ENCODE results near the gene ERN1. TPM values are rescaled to one million over a fixed set of nuclear protein-coding genes. Genes with fewer than 3 reads are reported as not detected.

ERN1 gene
- total and polyA plus RNA-seq, 2 donors (not counting 1 experiment from before 2014, with no cell fraction given) = 3.3 to 11.7 TPM

DNA sequence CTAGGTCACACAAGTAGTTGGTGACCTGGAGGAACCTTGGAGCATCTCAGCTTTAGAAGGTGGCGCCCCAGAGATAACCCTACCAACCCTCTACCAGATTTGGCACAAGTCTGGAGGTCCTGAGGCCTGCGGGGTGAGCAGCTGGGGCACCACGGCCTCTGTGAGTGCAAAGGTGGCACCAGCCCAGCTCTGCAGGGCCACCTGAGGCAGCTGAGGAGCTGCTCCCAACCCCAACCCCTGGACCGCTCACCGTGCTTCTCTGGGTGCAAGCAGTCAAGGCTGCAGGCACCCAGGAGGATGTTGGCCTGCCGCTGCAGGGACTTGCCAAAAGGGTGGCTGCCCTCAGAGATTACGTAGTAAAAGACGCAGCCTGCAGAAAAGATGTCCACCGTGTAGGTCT, 81.1 kb downstream of the ERN1 start:
- no peaks in the 10 kb centered on the region for H3K27me3 ChIP-seq (ENCODE audit: control insufficient read depth, insufficient read depth, low read length)
- no peaks in the 10 kb centered on the region for H3K79me2 ChIP-seq (ENCODE audit: control insufficient read depth, insufficient read depth, low read length)
- H3K4me2 ChIP-seq (ENCODE audit: extremely low read depth, insufficient read depth, low read length) = no peak overlapping the region
- no peaks in the 10 kb centered on the region for H3K4me1 ChIP-seq (ENCODE audit: control insufficient read depth, extremely low read depth, insufficient read depth, low read length)
- H3K36me3 ChIP-seq (ENCODE audit: control insufficient read depth, insufficient read depth, low read length) = peaks cover 5% of the 10 kb centered on the region
- no peak overlapping the region for H2AFZ ChIP-seq (ENCODE audit: low read length)
- H3K4me3 ChIP-seq (replicated peaks in 1 of 4; ENCODE audit: control extremely low read depth in 1 of 4, insufficient read depth in 1 of 4, low read depth in 3 of 4, low read length in 4 of 4) = no peak overlapping the region
- no peak overlapping the region for H3K9ac ChIP-seq (ENCODE audit: insufficient read depth, low read length)
- no peaks in the 10 kb centered on the region for H3K9me3 ChIP-seq (ENCODE audit: control insufficient read depth, insufficient read depth, low read depth, low read length)
- H3K27ac ChIP-seq (ENCODE audit: insufficient read depth, low read length) = no peak overlapping the region
- no peak for DNase-seq (ENCODE audit: low read depth in 2 of 2)
- TF ChIP-seq EZH2 (IDR thresholded peaks at IDR 0.05; ENCODE audit: low read length, missing control alignments) (no peak), CTCF (conservative IDR thresholded peaks at IDR 0.05 in 1 of 2, IDR thresholded peaks at IDR 0.05 in 1 of 2; ENCODE audit: low read depth in 1 of 2, low read length in 2 of 2) (no peak)
- no peaks in the 10 kb centered on the region for H4K20me1 ChIP-seq (ENCODE audit: control insufficient read depth, extremely low read depth, insufficient read depth, low read length)

- peaks cover 5% of the 10 kb centered on the region for H3K36me3 ChIP-seq (ENCODE audit: control insufficient read depth, insufficient read depth, low read length)
These were observed 84.8 kb downstream of the ERN1 start for GRCh38 chr17:64045176-64045575.

GRCh38 chr17:64042700-64043485, 87.1 kb downstream of the ERN1 start:
- no peaks in the 10 kb centered on the region for H3K9me3 ChIP-seq (ENCODE audit: control insufficient read depth, insufficient read depth, low read depth, low read length)
- H3K27me3 ChIP-seq (ENCODE audit: control insufficient read depth, insufficient read depth, low read length) = no peaks in the 10 kb centered on the region
- no peak overlapping the region for H2AFZ ChIP-seq (ENCODE audit: low read length)
- no peaks in the 10 kb centered on the region for H3K79me2 ChIP-seq (ENCODE audit: control insufficient read depth, insufficient read depth, low read length)
- H3K4me2 ChIP-seq (ENCODE audit: extremely low read depth, insufficient read depth, low read length) = no peak overlapping the region
- H3K36me3 ChIP-seq (ENCODE audit: control insufficient read depth, insufficient read depth, low read length) = peaks cover 3% of the 10 kb centered on the region
- H3K9ac ChIP-seq (ENCODE audit: insufficient read depth, low read length) = no peak overlapping the region
- H3K27ac ChIP-seq (ENCODE audit: insufficient read depth, low read length) = no peak overlapping the region
- no peaks in the 10 kb centered on the region for H3K4me1 ChIP-seq (ENCODE audit: control insufficient read depth, extremely low read depth, insufficient read depth, low read length)
- no peaks in the 10 kb centered on the region for H4K20me1 ChIP-seq (ENCODE audit: control insufficient read depth, extremely low read depth, insufficient read depth, low read length)
- no peak overlapping the region for H3K4me3 ChIP-seq (replicated peaks in 1 of 4; ENCODE audit: control extremely low read depth in 1 of 4, insufficient read depth in 1 of 4, low read depth in 3 of 4, low read length in 4 of 4)
- peak in 1 of 2 donors; percentile 38 for DNase-seq (ENCODE audit: low read depth in 2 of 2)
- TF ChIP-seq EZH2 (IDR thresholded peaks at IDR 0.05; ENCODE audit: low read length, missing control alignments) (no peak), CTCF (conservative IDR thresholded peaks at IDR 0.05 in 1 of 2, IDR thresholded peaks at IDR 0.05 in 1 of 2; ENCODE audit: low read depth in 1 of 2, low read length in 2 of 2) (no peak)

More at GRCh38 chr17:64045176-64045575, 84.8 kb downstream of the ERN1 start:
- Histone ChIP-seq H2AFZ (ENCODE audit: low read length) (no peak overlapping the region), H3K9me3 (ENCODE audit: control insufficient read depth, insufficient read depth, low read depth, low read length) (no peaks in the 10 kb centered on the region), H3K4me1 (ENCODE audit: control insufficient read depth, extremely low read depth, insufficient read depth, low read length) (no peaks in the 10 kb centered on the region), H3K27ac (ENCODE audit: insufficient read depth, low read length) (no peak overlapping the region), H3K27me3 (ENCODE audit: control insufficient read depth, insufficient read depth, low read length) (no peaks in the 10 kb centered on the region), H3K9ac (ENCODE audit: insufficient read depth, low read length) (no peak overlapping the region), H4K20me1 (ENCODE audit: control insufficient read depth, extremely low read depth, insufficient read depth, low read length) (no peaks in the 10 kb centered on the region), H3K4me3 (replicated peaks in 1 of 4; ENCODE audit: control extremely low read depth in 1 of 4, insufficient read depth in 1 of 4, low read depth in 3 of 4, low read length in 4 of 4) (no peak overlapping the region), H3K79me2 (ENCODE audit: control insufficient read depth, insufficient read depth, low read length) (no peaks in the 10 kb centered on the region), H3K4me2 (ENCODE audit: extremely low read depth, insufficient read depth, low read length) (no peak overlapping the region)
- TF ChIP-seq EZH2 (IDR thresholded peaks at IDR 0.05; ENCODE audit: low read length, missing control alignments) = no peak
- no peak for TF ChIP-seq CTCF (conservative IDR thresholded peaks at IDR 0.05 in 1 of 2, IDR thresholded peaks at IDR 0.05 in 1 of 2; ENCODE audit: low read depth in 1 of 2, low read length in 2 of 2)
- DNase-seq (ENCODE audit: low read depth in 2 of 2) = no peak
